HEK293T (cell line): ENCODE results near the gene OR10A6.

Experiments
- CTCF ChIA-PET: fragments of 350-600 bp; formaldehyde crosslinking; extraction: SDS; loops from one replicate; lab custom pipeline; 2021; ENCODE audit warnings: antibody characterized with exemption, inconsistent platforms; lab: Yijun Ruan, JAX
- POLR2A ChIA-PET: fragments of 350-600 bp; formaldehyde crosslinking; extraction: SDS; loops from one replicate; lab custom pipeline; 2020; ENCODE audit warnings: antibody characterized with exemption, inconsistent platforms; lab: Yijun Ruan, JAX
- DNase-seq: peaks from one replicate; pipeline ENCODE4 v3.0.0; 2012; ENCODE audit warnings: mixed read lengths; ENCODE audit errors: extremely low spot score
- ARNT ChIP-seq: fragments of 450-650 bp; IDR thresholded peaks from 2 replicates; pipeline ENCODE4 v1.6.1; 2017; ENCODE audit warnings: mild to moderate bottlenecking
- BHLHE40 ChIP-seq: fragments of 450-650 bp; IDR thresholded peaks from 2 replicates; pipeline ENCODE4 v1.6.1; 2016; ENCODE audit warnings: mild to moderate bottlenecking, moderate library complexity, borderline replicate concordance
- CTBP1 ChIP-seq: fragments of 450-650 bp; IDR thresholded peaks from 2 replicates; pipeline ENCODE4 v1.6.1; 2016; ENCODE audit warnings: borderline replicate concordance
- ELF4 ChIP-seq: fragments of 450-650 bp; IDR thresholded peaks from 2 replicates; pipeline ENCODE4 v1.6.1; 2017; ENCODE audit warnings: antibody characterized with exemption
- FOXA1 ChIP-seq: fragments of 450-650 bp; IDR thresholded peaks from 2 replicates; pipeline ENCODE4 v1.6.1; 2016; ENCODE audit warnings: mild to moderate bottlenecking
- FOXK2 ChIP-seq: fragments of 450-650 bp; IDR thresholded peaks from 2 replicates; pipeline ENCODE4 v1.6.1; 2016; ENCODE audit warnings: mild to moderate bottlenecking
- FOXM1 ChIP-seq: fragments of 450-650 bp; IDR thresholded peaks from 2 replicates; pipeline ENCODE4 v1.6.1; 2017; ENCODE audit warnings: mild to moderate bottlenecking, borderline replicate concordance
- HDGF ChIP-seq: fragments of 450-650 bp; IDR thresholded peaks from 2 replicates; pipeline ENCODE4 v1.6.1; 2017; ENCODE audit warnings: antibody characterized with exemption, borderline replicate concordance
- L3MBTL2 ChIP-seq: fragments of 450-650 bp; conservative IDR thresholded peaks from 2 replicates; pipeline ENCODE4 v1.6.1; 2016; ENCODE audit warnings: mild to moderate bottlenecking
- LEF1 ChIP-seq: fragments of 450-650 bp; IDR thresholded peaks from 2 replicates; pipeline ENCODE4 v1.6.1; 2017; ENCODE audit warnings: mild to moderate bottlenecking, borderline replicate concordance
- NFRKB ChIP-seq: fragments of 450-650 bp; IDR thresholded peaks from 2 replicates; pipeline ENCODE4 v1.6.1; 2016; ENCODE audit warnings: mild to moderate bottlenecking, moderate library complexity
- PKNOX1 ChIP-seq: fragments of 450-650 bp; IDR thresholded peaks from 2 replicates; pipeline ENCODE4 v1.6.1; 2016
- SP1 ChIP-seq: fragments of 450-650 bp; IDR thresholded peaks from 2 replicates; pipeline ENCODE4 v1.6.1; 2017
- SUZ12 ChIP-seq: fragments of 450-650 bp; IDR thresholded peaks from 2 replicates; pipeline ENCODE4 v1.6.1; 2016; ENCODE audit warnings: mild to moderate bottlenecking
- TARDBP ChIP-seq: fragments of 450-650 bp; IDR thresholded peaks from 2 replicates; pipeline ENCODE4 v1.6.1; 2016
- ZNF384 ChIP-seq: fragments of 450-650 bp; IDR thresholded peaks from 2 replicates; pipeline ENCODE4 v1.6.1; 2016

Gene OR10A6

GRCh38 chr11:7936615-7937014 lies 5.5 kb upstream of the OR10A6 start:
- ChIA-PET CTCF (no interaction called here), POLR2A (no interaction called here)
- TF ChIP-seq SP1 (no peak), ELF4 (no peak), L3MBTL2 (no peak), ZNF384 (no peak), ARNT (no peak), SUZ12 (no peak), TARDBP (no peak), NFRKB (no peak), LEF1 (no peak), FOXM1 (no peak), FOXA1 (no peak), FOXK2 (no peak), PKNOX1 (no peak), HDGF (no peak), BHLHE40 (no peak)
- DNase-seq = no peak

GRCh38 chr11:7927635-7928034 lies 3.4 kb downstream of the OR10A6 start:
- ChIA-PET POLR2A (no interaction called here), CTCF (no interaction called here)
- no peak for TF ChIP-seq TARDBP
- no peak for TF ChIP-seq BHLHE40
- TF ChIP-seq CTBP1 = no peak
- TF ChIP-seq PKNOX1 = no peak
- no peak for TF ChIP-seq ARNT
- no peak for TF ChIP-seq L3MBTL2
- no peak for TF ChIP-seq FOXM1
- no peak for TF ChIP-seq SUZ12
- no peak for TF ChIP-seq LEF1
- no peak for TF ChIP-seq ZNF384
- DNase-seq = no peak

- POLR2A ChIA-PET = no interaction called here
- TF ChIP-seq LEF1 (no peak), CTBP1 (no peak), SP1 (no peak), ZNF384 (no peak), SUZ12 (no peak), L3MBTL2 (no peak), FOXM1 (no peak), BHLHE40 (no peak), FOXA1 (no peak), ARNT (no peak), HDGF (no peak), FOXK2 (no peak), NFRKB (no peak), ELF4 (no peak), TARDBP (no peak)
- CTCF ChIA-PET = no interaction called here
- no peak for DNase-seq
Observed at GRCh38 chr11:7924536-7924935, 6.5 kb downstream of the OR10A6 start.

- TF ChIP-seq ELF4 (no peak), LEF1 (no peak), NFRKB (no peak), BHLHE40 (no peak), SP1 (no peak), FOXK2 (no peak), CTBP1 (no peak), ARNT (no peak), PKNOX1 (no peak), L3MBTL2 (no peak), SUZ12 (no peak), TARDBP (no peak), FOXM1 (no peak), ZNF384 (no peak), FOXA1 (no peak), HDGF (no peak)
- DNase-seq = no peak
- ChIA-PET CTCF (no interaction called here), POLR2A (no interaction called here)
Observed at GRCh38 chr11:7918141-7918540, 12.9 kb downstream of the OR10A6 start.

GRCh38 chr11:7911011-7911410 lies 20.1 kb downstream of the OR10A6 start:
- no peak for DNase-seq
- ChIA-PET POLR2A (no interaction called here), CTCF (no interaction called here)
- no peak for TF ChIP-seq PKNOX1
- no peak for TF ChIP-seq NFRKB
- no peak for TF ChIP-seq TARDBP
- TF ChIP-seq FOXM1 = no peak
- no peak for TF ChIP-seq ZNF384
- TF ChIP-seq ELF4 = no peak
- TF ChIP-seq L3MBTL2 = no peak
- no peak for TF ChIP-seq BHLHE40
- no peak for TF ChIP-seq ARNT
- TF ChIP-seq LEF1 = no peak
- no peak for TF ChIP-seq FOXK2
- no peak for TF ChIP-seq FOXA1
- no peak for TF ChIP-seq SP1
- TF ChIP-seq SUZ12 = no peak
- no peak for TF ChIP-seq HDGF
- TF ChIP-seq CTBP1 = no peak
